ENCODE measurements around the gene ZFX. TPM values are rescaled to one million over a fixed set of nuclear protein-coding genes. Genes with fewer than 3 reads are reported as not detected.

ZFX gene
- total RNA-seq, 3 donors from 2014 or later (not counting 1 experiment from before 2014, with no cell fraction given): 60.9 to 123 (median 63.0) TPM

DNA sequence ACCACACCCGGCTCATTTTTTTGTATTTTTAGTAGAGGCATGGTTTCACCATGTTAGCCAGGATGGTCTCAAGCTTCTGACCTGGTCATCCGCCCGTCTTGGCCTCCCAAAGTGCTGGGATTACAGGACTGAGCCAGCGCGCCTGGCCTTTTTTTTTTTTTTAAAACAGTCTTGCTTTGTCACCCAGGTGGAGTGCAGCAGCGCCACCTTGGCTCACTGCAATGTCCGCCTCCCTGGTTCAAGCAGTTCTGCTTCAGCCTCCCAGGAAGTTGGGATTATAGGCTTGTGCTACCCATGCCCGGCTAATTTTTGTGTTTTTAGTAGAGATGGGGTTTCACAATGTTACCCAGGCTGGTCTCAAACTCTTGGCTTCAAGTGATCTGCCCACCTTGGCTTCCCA, 28.9 kb downstream of the ZFX start:
- peaks cover 5% of the 10 kb centered on the region in 2 donors for H3K4me1 Mint-ChIP-seq
- no peaks in the 10 kb centered on the region for H3K27me3 Mint-ChIP-seq (ENCODE audit: low read depth in 2 of 2)
- no peak overlapping the region for H3K4me3 Mint-ChIP-seq
- H3K9me3 Mint-ChIP-seq: no peaks in the 10 kb centered on the region
- H3K4me1 ChIP-seq (ENCODE audit: control insufficient read depth, insufficient read depth, low read length): no peaks in the 10 kb centered on the region
- ATAC-seq (no peak), DNase-seq (no peak)
- H3K27me3 ChIP-seq (ENCODE audit: control insufficient read depth, insufficient read depth, low read length): no peaks in the 10 kb centered on the region
- no peak overlapping the region for H3K27ac Mint-ChIP-seq
- intact Hi-C loops (cut with micrococcal nuclease): no loop called here
- H3K36me3 Mint-ChIP-seq: peaks cover 8% of the 10 kb centered on the region
- no peak overlapping the region for H3K27ac ChIP-seq (ENCODE audit: low read length)
- peaks cover 13% of the 10 kb centered on the region for H3K36me3 ChIP-seq (ENCODE audit: control insufficient read depth, insufficient read depth, low read length)
- WGBS (ENCODE audit: insufficient coverage): 99% methylated on average over 7 of the region's 8 CpGs
- no peak overlapping the region for H3K4me3 ChIP-seq (ENCODE audit: low read length)
- TF ChIP-seq, protein P1, sequence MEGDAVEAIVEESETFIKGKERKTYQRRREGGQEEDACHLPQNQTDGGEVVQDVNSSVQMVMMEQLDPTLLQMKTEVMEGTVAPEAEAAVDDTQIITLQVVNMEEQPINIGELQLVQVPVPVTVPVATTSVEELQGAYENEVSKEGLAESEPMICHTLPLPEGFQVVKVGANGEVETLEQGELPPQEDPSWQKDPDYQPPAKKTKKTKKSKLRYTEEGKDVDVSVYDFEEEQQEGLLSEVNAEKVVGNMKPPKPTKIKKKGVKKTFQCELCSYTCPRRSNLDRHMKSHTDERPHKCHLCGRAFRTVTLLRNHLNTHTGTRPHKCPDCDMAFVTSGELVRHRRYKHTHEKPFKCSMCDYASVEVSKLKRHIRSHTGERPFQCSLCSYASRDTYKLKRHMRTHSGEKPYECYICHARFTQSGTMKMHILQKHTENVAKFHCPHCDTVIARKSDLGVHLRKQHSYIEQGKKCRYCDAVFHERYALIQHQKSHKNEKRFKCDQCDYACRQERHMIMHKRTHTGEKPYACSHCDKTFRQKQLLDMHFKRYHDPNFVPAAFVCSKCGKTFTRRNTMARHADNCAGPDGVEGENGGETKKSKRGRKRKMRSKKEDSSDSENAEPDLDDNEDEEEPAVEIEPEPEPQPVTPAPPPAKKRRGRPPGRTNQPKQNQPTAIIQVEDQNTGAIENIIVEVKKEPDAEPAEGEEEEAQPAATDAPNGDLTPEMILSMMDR (IDR thresholded peaks at IDR 0.05): no peak
- no peaks in the 10 kb centered on the region for H3K9me3 ChIP-seq (ENCODE audit: control insufficient read depth, insufficient read depth, low read length)

DNA sequence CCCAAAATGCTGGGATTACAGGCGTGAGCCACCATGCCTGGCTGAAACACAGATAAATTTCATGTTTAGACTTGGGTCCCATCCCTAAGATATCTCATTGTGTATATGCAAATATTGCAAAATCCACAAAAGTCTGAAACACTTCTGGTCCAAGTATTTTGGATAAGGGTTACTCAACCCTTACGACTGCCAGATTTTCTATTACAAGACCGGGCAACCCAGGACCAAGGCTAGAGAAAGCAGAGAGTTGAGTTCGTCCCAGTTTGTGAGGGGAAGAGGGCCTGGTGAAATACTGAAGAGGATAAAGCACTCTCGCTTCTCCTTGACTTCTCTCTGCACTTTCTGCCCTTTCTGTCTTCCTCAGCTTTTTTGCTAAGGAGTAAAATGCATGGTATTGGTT, 34.5 kb downstream of the ZFX start:
- Mint-ChIP-seq H3K27me3 (ENCODE audit: low read depth in 2 of 2) (no peaks in the 10 kb centered on the region), H3K4me3 (no peak overlapping the region), H3K4me1 (peaks cover 21 to 28% of the 10 kb centered on the region in 2 donors), H3K9me3 (no peaks in the 10 kb centered on the region), H3K27ac (peak overlapping the region; percentile 22 to 27), H3K36me3 (no peaks in the 10 kb centered on the region)
- WGBS (ENCODE audit: insufficient coverage): 97% methylated on average over 5 of the region's 5 CpGs
- H3K27me3 ChIP-seq (ENCODE audit: control insufficient read depth, insufficient read depth, low read length): no peaks in the 10 kb centered on the region
- DNase-seq (no peak), ATAC-seq (no peak)
- H3K4me1 ChIP-seq (ENCODE audit: control insufficient read depth, insufficient read depth, low read length): peaks cover 5% of the 10 kb centered on the region
- intact Hi-C loops (cut with micrococcal nuclease): no loop called here
- TF ChIP-seq, protein P1 (IDR thresholded peaks at IDR 0.05): no peak
- peaks cover 10% of the 10 kb centered on the region for H3K36me3 ChIP-seq (ENCODE audit: control insufficient read depth, insufficient read depth, low read length)
- no peak overlapping the region for H3K4me3 ChIP-seq (ENCODE audit: low read length)
- no peak overlapping the region for H3K27ac ChIP-seq (ENCODE audit: low read length)
- no peaks in the 10 kb centered on the region for H3K9me3 ChIP-seq (ENCODE audit: control insufficient read depth, insufficient read depth, low read length)

DNA sequence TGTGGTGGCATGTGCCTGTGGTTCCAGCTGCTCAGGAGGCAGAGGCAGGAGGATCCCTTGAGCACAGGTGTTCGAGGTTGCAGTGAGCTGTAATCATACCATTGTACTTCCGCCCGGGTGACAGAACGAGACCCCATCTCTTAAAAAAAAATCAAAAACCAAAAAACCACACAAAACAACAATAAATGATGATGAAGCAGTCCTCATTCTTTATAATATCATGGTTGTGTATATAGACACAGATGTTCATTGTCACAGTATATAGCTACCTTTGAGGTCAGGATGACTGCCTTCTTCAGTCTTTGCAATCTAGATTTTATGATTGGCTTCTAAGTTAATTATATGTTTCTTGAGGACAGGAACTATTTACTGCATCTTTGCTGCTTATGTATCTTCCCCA, 37.0 kb downstream of the ZFX start:
- Histone ChIP-seq H3K4me3 (ENCODE audit: low read length) (no peak overlapping the region), H3K36me3 (ENCODE audit: control insufficient read depth, insufficient read depth, low read length) (peaks cover 2% of the 10 kb centered on the region), H3K9me3 (ENCODE audit: control insufficient read depth, insufficient read depth, low read length) (no peaks in the 10 kb centered on the region), H3K27me3 (ENCODE audit: control insufficient read depth, insufficient read depth, low read length) (no peaks in the 10 kb centered on the region), H3K27ac (ENCODE audit: low read length) (no peak overlapping the region), H3K4me1 (ENCODE audit: control insufficient read depth, insufficient read depth, low read length) (peaks cover 5% of the 10 kb centered on the region)
- Mint-ChIP-seq H3K36me3 (no peaks in the 10 kb centered on the region), H3K9me3 (no peaks in the 10 kb centered on the region), H3K27ac (peak overlapping the region; percentile 51 to 63), H3K4me3 (peak overlapping the region; percentile 7), H3K4me1 (peaks cover 28 to 46% of the 10 kb centered on the region in 2 donors), H3K27me3 (ENCODE audit: low read depth in 2 of 2) (no peaks in the 10 kb centered on the region)
- 59% methylated on average over 2 of the region's 4 CpGs for WGBS (ENCODE audit: insufficient coverage)
- intact Hi-C loops (cut with micrococcal nuclease): no loop called here
- DNase-seq: no peak
- TF ChIP-seq, protein P1 (IDR thresholded peaks at IDR 0.05): no peak
- peak in 1 of 3 donors; percentile 29 for ATAC-seq

DNA sequence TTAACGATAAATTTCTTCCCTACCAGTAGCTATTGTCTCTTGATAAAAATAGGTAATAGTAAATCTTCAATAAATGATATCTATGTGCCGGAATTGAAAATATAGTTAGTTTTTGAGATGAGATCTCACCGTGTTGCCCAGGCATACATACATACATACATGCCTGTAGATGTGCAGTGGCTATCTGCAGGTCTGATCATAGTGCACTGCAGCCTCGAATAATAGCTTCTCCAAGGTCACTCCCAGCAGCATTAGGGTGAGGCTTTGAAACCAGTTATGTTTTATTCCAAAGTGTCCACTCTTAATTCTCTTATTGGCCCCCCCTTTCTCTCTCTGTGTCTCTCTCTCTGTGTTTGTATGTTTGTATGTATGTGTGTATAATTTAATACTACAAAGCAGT, 37.5 kb downstream of the ZFX start:
- intact Hi-C loops (cut with micrococcal nuclease): no loop called here
- no peaks in the 10 kb centered on the region for H3K27me3 ChIP-seq (ENCODE audit: control insufficient read depth, insufficient read depth, low read length)
- WGBS (ENCODE audit: insufficient coverage): 78% methylated on average over 2 of the region's 4 CpGs
- H3K27ac ChIP-seq (ENCODE audit: low read length): no peak overlapping the region
- peak overlapping the region; percentile 63 to 66 for H3K27ac Mint-ChIP-seq
- H3K4me1 ChIP-seq (ENCODE audit: control insufficient read depth, insufficient read depth, low read length): peaks cover 5% of the 10 kb centered on the region
- H3K36me3 ChIP-seq (ENCODE audit: control insufficient read depth, insufficient read depth, low read length): peaks cover 2% of the 10 kb centered on the region
- no peak for ATAC-seq
- H3K4me3 Mint-ChIP-seq: peak overlapping the region; percentile 1
- no peak for DNase-seq
- H3K27me3 Mint-ChIP-seq (ENCODE audit: low read depth in 2 of 2): no peaks in the 10 kb centered on the region
- no peaks in the 10 kb centered on the region for H3K9me3 ChIP-seq (ENCODE audit: control insufficient read depth, insufficient read depth, low read length)
- H3K4me3 ChIP-seq (ENCODE audit: low read length): no peak overlapping the region
- no peaks in the 10 kb centered on the region for H3K36me3 Mint-ChIP-seq
- TF ChIP-seq, protein P1 (IDR thresholded peaks at IDR 0.05): no peak
- peaks cover 29 to 48% of the 10 kb centered on the region in 2 donors for H3K4me1 Mint-ChIP-seq
- H3K9me3 Mint-ChIP-seq: no peaks in the 10 kb centered on the region

Measured in natural killer cell (primary cell).